IPS-NIHi11 (cell line): ENCODE data around the gene WNT9B.
"Not testable (repeated sequence)": the region's sequence is repeated elsewhere in the genome, so short reads cannot be mapped to it uniquely, and the experiment has no call there.

Experiments
- DNase-seq: peaks from one replicate; pipeline ENCODE4 v3.0.0; 2012; ENCODE audit warnings: mixed read lengths, low spot score

The WNT9B gene

GRCh38 chr17:46821482-46822387, 29.6 kb upstream of the WNT9B start:
- peak; percentile 66 for DNase-seq

GRCh38 chr17:46822388-46822921, 28.9 kb upstream of the WNT9B start:
- DNase-seq: peak; percentile 71

GRCh38 chr17:46823657-46824056, 27.7 kb upstream of the WNT9B start:
- no peak for DNase-seq

- no peak for DNase-seq
Observed at GRCh38 chr17:46826116-46826515, 25.3 kb upstream of the WNT9B start.

- DNase-seq: no peak
Observed at GRCh38 chr17:46827274-46827673, 24.1 kb upstream of the WNT9B start.

- DNase-seq: peak; percentile 32
Observed at GRCh38 chr17:46831573-46832330, 19.6 kb upstream of the WNT9B start.

- DNase-seq: peak; percentile 72
Observed at GRCh38 chr17:46832331-46832821, 19.0 kb upstream of the WNT9B start.

GRCh38 chr17:46832945-46833839, 18.2 kb upstream of the WNT9B start:
- DNase-seq: no peak

GRCh38 chr17:46833840-46834208, 17.6 kb upstream of the WNT9B start:
- DNase-seq: no peak

- no peak for DNase-seq
Observed at GRCh38 chr17:46834846-46835245, 16.5 kb upstream of the WNT9B start.

- DNase-seq: no peak
Observed at GRCh38 chr17:46836500-46836899, 14.9 kb upstream of the WNT9B start.

- DNase-seq: no peak
Observed at GRCh38 chr17:46837521-46837920, 13.9 kb upstream of the WNT9B start.

GRCh38 chr17:46839211-46839610, 12.2 kb upstream of the WNT9B start:
- DNase-seq: no peak

GRCh38 chr17:46840596-46840995, 10.8 kb upstream of the WNT9B start:
- not testable (repeated sequence) for DNase-seq

GRCh38 chr17:46841561-46842379, 9.6 kb upstream of the WNT9B start:
- DNase-seq: peak; percentile 95

GRCh38 chr17:46842835-46843234, 8.5 kb upstream of the WNT9B start:
- no peak for DNase-seq

- no peak for DNase-seq
Observed at GRCh38 chr17:46847204-46848191, 3.9 kb upstream of the WNT9B start.

- DNase-seq: no peak
Observed at GRCh38 chr17:46848534-46848933, 2.8 kb upstream of the WNT9B start.

GRCh38 chr17:46850688-46851028, 725 bp upstream of the WNT9B start:
- no peak for DNase-seq
